ENCODE results near the gene ART3. TPM values are rescaled to one million over a fixed set of nuclear protein-coding genes. Genes with fewer than 3 reads are reported as not detected.

The ART3 gene
- total RNA-seq, 1 experiment from 2014 or later = not detected

GRCh38 chr4:76058888-76059426 is 15.6 kb upstream of the ART3 start:
- POLR2A ChIA-PET = no interaction called here
- CTCF ChIA-PET = interaction anchor here (0.6 kb wide), 1 partner anchor 143 kb away, joined by 5 read pairs; no protein-coding TSS in a partner anchor
- no TSS peak for BruUV-seq (replicated peaks)

GRCh38 chr4:76059750-76060149 is 14.8 kb upstream of the ART3 start:
- Histone ChIP-seq H3K27me3 (ENCODE audit: control insufficient read depth, insufficient read depth, low read length) (peaks cover 9% of the 10 kb centered on the region), H3K4me3 (ENCODE audit: low read depth in 2 of 2, low read length in 2 of 2) (no peak overlapping the region), H3K4me1 (ENCODE audit: control insufficient read depth, insufficient read depth, low read length) (no peaks in the 10 kb centered on the region), H3K9me3 (ENCODE audit: control insufficient read depth, insufficient read depth, low read depth, low read length) (no peaks in the 10 kb centered on the region), H3K27ac (ENCODE audit: low read length) (no peak overlapping the region), H3K36me3 (ENCODE audit: control insufficient read depth, insufficient read depth, low read length) (no peaks in the 10 kb centered on the region)
- CTCF ChIA-PET = interaction anchor here (0.6 kb wide), 1 partner anchor 144 kb away, joined by 5 read pairs; no protein-coding TSS in a partner anchor
- POLR2A ChIA-PET = no interaction called here
- in situ Hi-C loops (cut with HindIII; ENCODE audit: low pct_unique_long_range_greater_than_20kb, low sequenced_read_pairs) = no loop called here
- DNase-seq (ENCODE audit: low read depth, low spot score) (no peak), ATAC-seq (no peak)
- TF ChIP-seq POLR2AphosphoS5 (IDR thresholded peaks at IDR 0.05; ENCODE audit: low read depth, low read length) = no peak
- no peak for TF ChIP-seq REST (IDR thresholded peaks at IDR 0.05; ENCODE audit: insufficient read depth in 1 of 2, low read depth in 2 of 2, low read length in 1 of 2)
- no peak for TF ChIP-seq TCF7L2 (IDR thresholded peaks at IDR 0.05; ENCODE audit: low read depth, low read length)
- TF ChIP-seq CTCF (IDR thresholded peaks at IDR 0.05) = no peak
- TF ChIP-seq SIN3A (IDR thresholded peaks at IDR 0.05; ENCODE audit: borderline replicate concordance, insufficient read depth, low read depth, low read length) = no peak
- BruUV-seq (replicated peaks) = no TSS peak
- intact Hi-C loops (cut with micrococcal nuclease; ENCODE audit: unreplicated experiment) = no loop called here

More at GRCh38 chr4:76058888-76059426, 15.6 kb upstream of the ART3 start:
- no peaks in the 10 kb centered on the region for H3K9me3 ChIP-seq (ENCODE audit: control insufficient read depth, insufficient read depth, low read depth, low read length)
- in situ Hi-C loops (cut with HindIII; ENCODE audit: low pct_unique_long_range_greater_than_20kb, low sequenced_read_pairs) = no loop called here
- no peak for ATAC-seq
- no peak for DNase-seq (ENCODE audit: low read depth, low spot score)
- no peaks in the 10 kb centered on the region for H3K36me3 ChIP-seq (ENCODE audit: control insufficient read depth, insufficient read depth, low read length)
- peaks cover 9% of the 10 kb centered on the region for H3K27me3 ChIP-seq (ENCODE audit: control insufficient read depth, insufficient read depth, low read length)
- H3K4me1 ChIP-seq (ENCODE audit: control insufficient read depth, insufficient read depth, low read length) = no peaks in the 10 kb centered on the region
- H3K27ac ChIP-seq (ENCODE audit: low read length) = no peak overlapping the region
- no peak for TF ChIP-seq CTCF (IDR thresholded peaks at IDR 0.05)
- no peak for TF ChIP-seq POLR2AphosphoS5 (IDR thresholded peaks at IDR 0.05; ENCODE audit: low read depth, low read length)
- TF ChIP-seq REST (IDR thresholded peaks at IDR 0.05; ENCODE audit: insufficient read depth in 1 of 2, low read depth in 2 of 2, low read length in 1 of 2) = no peak
- TF ChIP-seq TCF7L2 (IDR thresholded peaks at IDR 0.05; ENCODE audit: low read depth, low read length) = no peak
- no peak overlapping the region for H3K4me3 ChIP-seq (ENCODE audit: low read depth in 2 of 2, low read length in 2 of 2)
- intact Hi-C loops (cut with micrococcal nuclease; ENCODE audit: unreplicated experiment) = no loop called here

All from Panc1 (cell line).